Upper lobe of left lung (tissue), 4 donors: ENCODE measurements around the gene AKR1A1.

Source experiments
- CTCF ChIP-seq, 6 experiments: fragments of 450-650 bp in 4 of 6; fragments of 200-600 bp in 2 of 6; sonication (generic) in 2 of 6; IDR thresholded peaks; one replicate each; pipeline ENCODE4 v1.5.1; 2016 to 2019; ENCODE audit warnings: antibody characterized with exemption in 6 of 6
- EP300 ChIP-seq, 4 donors: sonication (generic); formaldehyde crosslinking; IDR thresholded peaks; one replicate each; pipeline ENCODE4 v1.5.1; 2017; ENCODE audit warnings: antibody characterized with exemption in 4 of 4, control low read depth in 2 of 4
- POLR2A ChIP-seq, 4 donors: fragments of 450-650 bp; IDR thresholded peaks; one replicate each; pipeline ENCODE4 v1.5.1; 2016 to 2017; ENCODE audit warnings: antibody characterized with exemption in 4 of 4, mild to moderate bottlenecking in 2 of 4
- POLR2AphosphoS5 ChIP-seq, 2 donors: sonication (generic); formaldehyde crosslinking; IDR thresholded peaks; one replicate each; pipeline ENCODE4 v1.5.1; 2017; ENCODE audit warnings: antibody characterized with exemption in 2 of 2

- TF ChIP-seq CTCF (IDR thresholded peaks at IDR 0.05), result no peak
- TF ChIP-seq POLR2A (IDR thresholded peaks at IDR 0.05), result no peak
- no peak for TF ChIP-seq POLR2AphosphoS5 (IDR thresholded peaks at IDR 0.05)
- TF ChIP-seq EP300 (IDR thresholded peaks at IDR 0.05), result no peak
Observed at GRCh38 chr1:45585496-45586075, 35.0 kb downstream of the AKR1A1 start.
